Fibroblast of the conjunctiva (primary cell): Measurements from ENCODE around the gene GRIFIN.
"Not testable (repeated sequence)": the region's sequence is repeated elsewhere in the genome, so short reads cannot be mapped to it uniquely, and the experiment has no call there.

ENCODE experiments used
- DNase-seq: peaks from one replicate; pipeline ENCODE4 v3.0.0-alpha.2; 2010; ENCODE audit warnings: low read depth

GRIFIN gene

DNA sequence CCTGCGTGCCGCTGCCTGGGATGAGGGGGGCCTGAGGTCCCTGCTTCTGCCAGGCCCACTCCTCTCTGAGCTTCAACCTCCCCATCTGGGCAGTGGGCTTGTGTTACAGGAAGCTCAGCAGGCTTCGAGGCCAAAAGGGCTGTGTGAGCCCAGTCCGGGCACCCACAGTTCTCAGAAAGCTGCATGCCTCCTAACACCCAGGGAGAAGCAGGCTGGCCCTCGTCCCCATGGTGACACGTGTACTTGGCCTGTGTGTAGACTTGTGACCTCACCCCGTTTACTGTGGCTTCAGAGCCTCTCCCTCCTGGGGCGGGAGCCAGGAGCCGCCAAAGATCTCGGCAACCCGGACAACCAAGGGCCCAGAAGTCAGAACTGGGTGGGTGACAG lies 2.2 kb upstream of the GRIFIN start:
- DNase-seq, result no peak

DNA sequence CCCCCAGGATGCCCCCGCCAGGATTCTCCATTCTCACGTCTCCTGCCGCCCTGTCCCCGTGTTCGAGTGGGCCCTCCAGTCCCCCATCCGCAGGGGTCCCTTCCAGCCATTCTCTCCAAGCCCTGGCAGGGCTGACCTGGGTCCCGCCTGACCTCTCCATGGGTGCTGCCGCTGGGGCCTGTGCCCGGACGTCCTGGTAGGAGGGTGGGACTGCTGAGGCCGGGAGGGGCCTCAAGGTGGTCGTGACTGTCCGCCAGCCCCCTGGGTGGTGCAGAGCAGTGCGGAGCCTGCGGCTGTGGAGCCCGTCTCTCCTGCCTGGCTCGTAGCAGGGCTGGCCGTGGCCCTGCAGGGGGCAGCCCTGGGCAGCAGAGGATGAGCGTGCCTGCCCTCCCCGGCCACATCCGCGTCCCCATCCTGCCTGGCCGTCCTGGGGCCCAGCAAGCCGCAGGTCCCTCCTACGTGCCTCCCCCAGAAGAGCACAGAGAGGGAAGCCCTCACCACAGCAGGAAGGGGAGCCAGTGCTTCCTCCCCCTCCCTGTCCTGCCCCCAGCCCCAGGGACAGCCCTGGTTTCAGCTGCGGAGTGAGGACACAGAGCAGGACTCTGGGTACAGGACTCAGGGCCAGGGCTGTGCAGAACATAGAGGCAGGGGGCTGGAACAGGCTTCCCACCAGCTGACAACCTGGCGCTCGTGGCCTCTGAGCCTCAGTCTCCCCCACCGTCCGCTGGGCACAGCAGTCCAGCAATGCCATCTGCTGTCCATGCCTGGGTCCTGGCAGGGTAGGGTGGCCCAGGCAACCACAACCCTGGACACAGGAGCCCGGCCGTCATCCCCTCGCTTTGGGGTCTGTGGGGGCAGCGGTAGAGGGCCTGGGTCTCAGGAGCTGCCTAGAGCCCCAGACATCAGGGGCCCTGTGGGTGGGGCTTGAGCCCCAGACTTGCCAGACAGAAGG lies 1.5 kb upstream of the GRIFIN start:
- no peak for DNase-seq

DNA sequence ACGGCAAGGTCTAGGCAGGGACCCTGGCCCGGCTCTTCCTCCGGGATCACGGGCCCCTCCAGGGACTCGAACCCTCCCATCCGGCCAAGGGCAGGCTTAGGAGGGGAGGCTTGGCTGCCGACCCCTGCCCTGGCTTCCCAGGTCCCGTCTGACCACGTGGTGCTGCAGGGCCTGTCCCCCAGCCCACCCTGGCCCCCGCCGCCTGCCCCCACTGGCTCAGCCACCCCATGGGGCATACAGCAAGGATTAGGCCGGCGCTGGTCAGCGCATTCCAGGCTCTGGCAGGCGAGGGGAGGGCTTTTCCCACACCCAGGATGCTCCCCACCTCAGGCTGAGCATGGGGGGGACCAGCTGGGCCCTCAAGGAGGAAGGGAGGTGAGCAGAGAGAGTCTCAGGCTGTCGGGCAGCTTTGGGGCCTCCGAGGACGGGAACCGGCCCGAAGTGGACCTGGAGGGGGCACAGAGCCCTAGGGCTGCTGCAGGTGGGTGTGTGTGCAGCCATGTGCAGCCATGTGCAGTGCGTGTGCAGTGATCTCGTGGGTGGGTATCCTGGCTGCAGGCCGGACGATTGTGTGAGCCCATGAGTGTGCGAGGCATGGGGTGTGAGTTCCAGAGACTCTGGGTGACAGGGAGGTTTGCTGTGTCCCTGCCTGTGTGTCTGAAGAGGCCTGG lies 713 bp upstream of the GRIFIN start:
- DNase-seq, result no peak

DNA sequence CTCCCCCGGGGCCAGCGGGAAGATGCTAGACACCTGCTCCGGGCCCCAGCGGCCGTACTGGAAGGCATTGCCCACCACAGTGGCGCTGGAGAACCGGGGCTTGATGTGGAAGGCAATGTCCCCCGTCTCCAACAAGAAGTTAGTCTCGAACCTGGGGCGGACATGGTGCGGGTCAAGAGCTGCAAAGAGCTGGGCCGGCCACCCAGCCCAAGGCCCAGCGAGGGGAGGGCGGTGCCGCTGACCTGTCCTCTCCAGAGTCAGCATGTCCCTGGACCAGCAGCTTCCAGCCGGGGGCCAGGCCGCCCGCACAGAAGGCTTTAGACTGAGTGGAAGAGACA lies 551 bp downstream of the GRIFIN start:
- DNase-seq, result no peak

DNA sequence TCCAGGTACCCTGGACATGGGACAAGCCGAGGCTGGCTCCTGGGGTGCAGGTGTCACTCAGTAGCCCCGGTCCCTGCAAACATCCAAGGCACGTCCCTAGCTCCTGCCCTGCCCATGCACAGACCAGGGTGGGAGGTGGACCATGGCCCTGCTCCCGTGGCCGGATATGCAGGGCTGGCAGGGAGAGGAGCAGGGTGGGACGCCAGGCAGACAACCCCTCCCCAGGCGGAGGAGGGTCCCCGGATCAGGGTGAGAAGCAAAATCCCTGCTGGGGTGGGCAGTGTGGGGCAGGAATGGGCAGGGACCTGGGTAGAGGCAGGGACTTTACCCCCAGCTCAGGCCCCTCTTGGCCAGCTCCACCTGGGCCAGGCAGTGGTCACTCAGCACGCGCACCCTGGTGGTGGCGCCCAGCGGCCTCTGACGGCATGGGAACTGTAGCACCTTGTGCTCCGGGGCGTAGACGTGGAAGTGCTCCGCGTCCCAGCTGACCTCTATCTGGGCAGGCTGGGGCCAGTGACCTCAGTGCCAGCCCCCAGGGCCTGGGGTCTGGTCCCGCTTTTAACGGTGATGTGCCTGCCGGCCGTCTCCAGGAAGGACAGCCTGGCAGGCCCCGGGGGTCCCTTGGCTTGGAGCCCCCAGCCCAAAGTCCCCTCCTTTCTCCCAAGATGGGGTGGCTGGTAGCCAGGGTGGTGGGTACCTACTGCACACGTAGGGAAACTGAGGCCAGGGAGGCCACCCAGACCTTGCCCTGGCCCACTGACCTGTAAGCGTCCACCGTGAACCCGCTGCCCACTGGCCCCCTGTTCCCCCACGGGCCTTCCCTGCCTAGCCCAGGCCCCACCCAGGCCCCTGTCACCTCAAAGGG lies 1.2 kb downstream of the GRIFIN start:
- no peak for DNase-seq

DNA sequence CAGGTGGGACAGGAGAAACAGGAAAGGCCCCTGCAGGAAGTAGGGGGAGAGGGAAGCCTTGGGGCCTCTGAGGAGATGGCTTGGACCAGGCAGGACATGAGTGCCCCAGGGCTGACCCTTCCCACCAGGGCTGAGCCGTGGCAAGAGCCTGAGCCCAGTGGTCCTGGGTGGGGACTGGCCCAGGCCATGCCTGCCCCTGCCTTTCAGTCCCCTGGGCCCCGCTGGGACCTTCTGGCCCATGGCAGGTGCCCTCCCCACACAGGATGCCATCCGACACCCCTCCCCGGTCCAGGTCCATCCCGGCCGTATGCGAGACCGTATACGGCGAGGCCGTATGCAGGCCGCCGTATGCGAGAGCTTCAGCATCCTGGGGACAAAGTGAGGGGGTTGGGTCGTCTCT lies 2.0 kb downstream of the GRIFIN start:
- no peak for DNase-seq

DNA sequence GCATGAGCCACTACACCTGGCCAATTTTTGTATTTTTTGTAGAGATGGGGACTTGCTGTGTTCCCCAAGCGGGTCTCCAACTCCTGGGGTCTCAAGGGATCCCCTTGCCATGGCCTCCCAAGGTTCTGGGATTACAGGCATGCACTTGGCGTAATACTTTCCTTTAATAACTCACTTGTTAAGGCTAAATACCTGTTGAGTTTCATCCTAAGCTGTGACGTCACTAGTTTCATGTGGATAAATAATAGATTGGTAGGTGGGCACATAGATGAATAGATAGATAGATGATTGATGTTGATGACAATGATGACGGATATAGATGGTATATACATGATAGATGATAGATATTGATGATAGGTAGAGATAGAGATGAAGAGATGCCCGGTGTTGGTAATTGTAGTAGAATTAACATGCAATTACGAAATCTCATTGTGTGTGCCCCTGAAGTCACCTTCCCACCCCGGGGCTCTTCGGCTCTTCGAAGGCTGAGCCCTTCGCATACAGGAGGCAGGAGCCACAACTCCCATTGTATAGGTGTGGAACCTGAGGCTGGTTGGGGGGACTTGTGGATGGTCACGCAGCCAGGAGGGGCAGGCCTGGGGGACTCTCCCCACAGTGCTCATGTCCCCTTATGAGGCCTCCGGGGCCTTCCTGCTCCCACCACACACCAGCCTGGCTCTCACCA lies 2.6 kb downstream of the GRIFIN start:
- no peak for DNase-seq

DNA sequence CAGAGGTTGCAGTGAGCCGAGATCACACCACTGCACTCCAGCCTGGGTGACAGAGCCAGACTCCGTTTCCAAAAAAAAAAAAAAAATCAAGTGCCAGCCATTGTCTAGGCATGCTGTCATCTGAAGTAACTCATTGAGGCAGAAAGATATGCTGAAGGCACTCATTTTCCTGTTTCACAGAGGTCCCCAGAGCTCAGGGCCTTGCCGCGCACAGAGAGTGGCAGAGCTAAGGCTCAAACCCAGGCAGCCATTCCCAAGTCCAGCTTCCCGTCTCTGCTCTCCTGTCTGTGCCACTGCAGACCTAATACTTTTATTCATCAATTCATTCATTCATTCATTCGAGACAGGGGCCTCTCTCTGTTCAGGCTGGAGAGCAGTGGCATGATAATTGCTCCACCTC lies 3.5 kb downstream of the GRIFIN start:
- no peak for DNase-seq

DNA sequence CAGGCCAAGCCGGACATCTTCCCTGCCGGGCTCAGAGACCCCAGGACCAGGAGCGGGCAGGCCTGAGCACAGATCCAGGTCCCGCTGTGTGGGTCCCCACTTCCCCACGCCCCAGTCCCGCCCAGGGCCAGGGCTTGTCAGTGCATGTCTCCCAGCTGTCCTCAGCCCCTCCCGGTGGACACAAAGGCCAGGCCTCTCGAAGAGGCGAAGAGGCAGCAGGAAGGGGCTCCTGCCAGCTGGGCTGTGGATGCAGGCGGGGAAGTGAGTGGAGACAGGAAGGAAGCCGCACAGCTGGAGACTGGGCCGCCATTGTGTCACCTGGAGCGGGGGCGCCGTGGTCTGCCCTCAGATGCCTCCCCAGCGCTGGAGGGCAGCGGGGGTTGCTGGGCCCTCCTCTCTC lies 4.8 kb downstream of the GRIFIN start:
- DNase-seq, result no peak

DNA sequence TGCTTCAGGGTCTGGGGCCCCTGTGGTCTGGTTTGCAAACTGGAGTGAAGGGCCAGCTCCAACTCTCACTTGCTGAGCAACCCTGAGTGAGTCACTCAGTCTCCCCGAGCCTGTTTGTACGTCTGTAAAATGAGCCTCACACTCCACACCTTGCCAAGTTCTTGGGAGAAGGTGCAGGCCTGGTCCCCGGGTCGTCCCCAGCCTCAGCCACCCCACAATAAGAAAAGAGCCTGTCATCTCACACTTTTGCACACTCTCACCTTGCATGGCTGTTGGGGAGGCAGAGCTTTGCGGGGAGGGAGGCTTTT lies 5.2 kb downstream of the GRIFIN start:
- DNase-seq, result no peak

DNA sequence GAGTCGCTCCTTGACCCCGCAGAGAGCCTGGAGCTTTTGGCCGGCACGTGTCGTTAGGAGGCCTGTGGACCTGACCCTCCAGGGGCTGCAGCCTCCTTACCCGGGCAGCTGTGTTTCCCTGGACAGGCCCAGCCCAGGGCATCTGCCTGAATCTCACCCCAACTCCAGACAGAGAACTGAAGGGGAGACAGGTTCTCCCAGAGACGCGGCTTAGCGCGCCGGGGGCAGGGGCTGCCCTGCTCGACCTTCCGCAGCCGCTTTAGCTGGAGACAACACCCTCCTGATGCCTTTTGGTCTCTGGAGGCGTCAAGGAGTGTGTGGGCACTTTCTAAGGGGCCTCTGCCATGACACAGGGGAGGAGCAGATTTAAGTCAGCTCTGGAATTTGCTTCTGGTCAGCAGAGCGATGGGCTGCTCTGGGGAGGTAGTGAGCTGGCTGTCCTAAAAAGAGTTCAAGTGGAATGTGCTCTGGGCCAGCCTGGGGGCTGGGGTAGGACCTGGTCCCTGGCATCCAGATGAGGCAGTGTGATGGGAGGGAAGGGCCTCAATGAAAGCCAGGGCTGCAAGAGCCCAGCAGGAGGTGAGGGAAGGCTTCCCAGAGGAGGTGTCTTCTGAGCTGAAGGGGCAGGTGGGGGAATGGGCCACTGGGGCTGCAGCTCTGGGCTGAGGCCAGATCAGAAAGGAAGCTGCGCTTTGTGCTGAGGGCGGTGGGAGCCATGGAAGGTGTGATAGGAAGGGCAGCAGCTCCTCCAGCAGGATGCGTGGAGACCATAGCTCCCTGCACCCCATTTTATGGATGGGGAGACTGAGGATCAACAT lies 5.8 kb downstream of the GRIFIN start:
- no peak for DNase-seq

DNA sequence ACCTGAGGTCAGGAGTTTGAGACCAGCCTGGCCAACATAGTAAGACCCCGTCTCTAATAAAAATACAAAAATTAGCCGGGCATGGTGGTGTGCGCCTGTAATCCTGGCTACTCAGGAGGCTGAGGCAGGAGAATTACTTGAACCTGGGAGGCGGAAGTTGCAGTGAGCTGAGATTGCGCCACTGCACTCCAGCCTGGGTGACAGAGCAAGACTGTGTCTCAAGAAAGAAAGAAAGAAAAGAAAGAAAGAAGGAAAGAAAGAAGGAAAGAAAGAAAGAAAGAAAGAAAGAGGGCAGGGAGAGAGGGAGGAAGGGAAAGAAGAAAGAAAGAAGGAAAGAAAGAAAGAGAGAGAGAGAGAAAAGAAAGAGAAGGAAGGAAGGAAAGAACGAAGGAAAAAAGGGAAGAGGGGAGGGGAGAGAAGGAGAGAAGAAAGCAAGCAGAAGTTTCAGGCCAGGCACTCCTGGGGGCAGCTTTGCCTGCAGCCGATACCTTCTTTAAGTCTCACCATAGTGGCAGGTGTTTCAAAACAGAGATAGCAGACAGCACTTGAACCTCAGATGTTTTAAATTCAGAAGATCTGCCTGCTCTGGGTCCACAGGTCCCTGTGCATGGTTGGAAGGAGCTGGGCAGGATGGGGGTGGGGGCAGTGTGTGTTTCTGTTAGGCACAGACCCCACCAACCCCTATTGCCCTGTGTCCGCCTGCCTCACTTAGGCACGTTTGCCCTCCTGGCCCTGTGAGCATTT lies 6.6 kb downstream of the GRIFIN start:
- not testable (repeated sequence) for DNase-seq

DNA sequence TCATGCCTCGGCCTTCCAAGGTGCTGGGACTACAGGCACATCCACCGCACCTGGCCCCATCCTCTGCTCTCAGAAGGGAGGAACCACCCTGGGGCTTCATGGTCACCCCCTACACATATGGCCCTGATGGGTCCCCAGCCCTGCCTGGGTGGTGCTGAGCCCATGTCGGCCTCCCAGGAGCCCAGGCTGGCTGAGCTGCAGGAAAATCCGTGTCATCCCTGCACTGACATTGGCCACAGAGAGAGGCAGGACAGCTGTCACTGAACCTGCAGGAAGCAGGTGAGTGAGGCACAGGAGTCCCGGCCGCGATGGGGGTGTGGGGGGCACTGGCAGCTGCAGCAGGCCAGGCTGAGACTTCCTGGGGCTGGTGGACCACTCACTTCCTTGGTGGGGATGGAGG lies 8.0 kb downstream of the GRIFIN start:
- no peak for DNase-seq

DNA sequence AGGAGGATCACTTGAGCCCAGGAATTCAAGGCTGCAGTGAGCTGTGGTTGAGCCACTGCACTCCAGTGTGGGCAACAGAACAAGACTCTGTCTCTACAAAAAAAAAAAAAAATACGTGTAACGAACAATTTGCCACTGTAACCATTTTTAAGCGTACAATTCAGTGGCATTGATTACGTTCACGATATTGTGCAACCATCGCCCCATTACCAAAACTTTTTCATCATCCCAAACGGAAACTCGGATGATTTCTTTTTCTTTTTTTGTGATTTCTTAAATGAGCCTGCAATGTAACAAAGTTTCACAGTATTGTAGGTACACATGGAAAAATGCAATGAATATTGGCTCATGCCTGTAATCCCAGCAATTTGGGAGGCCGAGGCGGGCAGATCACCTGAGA lies 9.5 kb downstream of the GRIFIN start:
- no peak for DNase-seq

DNA sequence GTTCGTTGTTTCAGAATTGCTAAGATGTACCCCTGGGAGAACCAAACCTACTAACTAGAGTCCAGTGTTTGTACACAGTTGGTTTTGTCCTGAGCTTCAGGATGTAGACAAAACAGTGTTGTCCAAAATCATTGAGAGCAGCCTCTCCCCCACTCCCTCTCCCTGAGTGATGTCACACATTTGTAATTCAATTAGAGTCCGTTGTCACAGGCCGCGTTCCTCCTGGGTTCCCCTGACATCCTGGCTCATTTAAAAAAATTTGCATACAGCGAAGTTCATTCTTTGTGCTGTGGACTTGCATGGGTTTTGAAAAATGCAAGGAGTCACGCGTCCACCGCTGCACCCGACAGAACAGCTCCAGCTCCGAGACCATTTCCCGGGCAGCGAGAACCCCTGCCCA lies 10.3 kb downstream of the GRIFIN start:
- no peak for DNase-seq

DNA sequence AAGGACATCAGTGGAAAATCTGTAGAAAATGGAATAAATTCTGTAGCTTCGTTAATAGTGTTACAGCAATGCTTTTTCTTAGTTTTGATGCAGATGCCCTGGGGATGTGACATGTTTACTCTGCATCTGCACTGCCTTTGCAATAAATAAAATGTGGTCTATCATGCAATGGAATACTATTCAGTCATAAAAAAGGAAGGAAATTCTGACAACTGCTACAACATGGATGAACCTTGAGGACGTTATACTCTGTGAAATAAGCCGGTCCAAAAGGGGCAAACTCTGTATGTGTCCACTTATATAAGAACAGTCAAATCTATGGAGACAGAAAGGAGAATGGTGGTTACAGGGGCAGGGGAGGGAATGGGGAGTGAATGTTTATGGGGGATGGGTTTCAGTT lies 13.5 kb downstream of the GRIFIN start:
- no peak for DNase-seq

DNA sequence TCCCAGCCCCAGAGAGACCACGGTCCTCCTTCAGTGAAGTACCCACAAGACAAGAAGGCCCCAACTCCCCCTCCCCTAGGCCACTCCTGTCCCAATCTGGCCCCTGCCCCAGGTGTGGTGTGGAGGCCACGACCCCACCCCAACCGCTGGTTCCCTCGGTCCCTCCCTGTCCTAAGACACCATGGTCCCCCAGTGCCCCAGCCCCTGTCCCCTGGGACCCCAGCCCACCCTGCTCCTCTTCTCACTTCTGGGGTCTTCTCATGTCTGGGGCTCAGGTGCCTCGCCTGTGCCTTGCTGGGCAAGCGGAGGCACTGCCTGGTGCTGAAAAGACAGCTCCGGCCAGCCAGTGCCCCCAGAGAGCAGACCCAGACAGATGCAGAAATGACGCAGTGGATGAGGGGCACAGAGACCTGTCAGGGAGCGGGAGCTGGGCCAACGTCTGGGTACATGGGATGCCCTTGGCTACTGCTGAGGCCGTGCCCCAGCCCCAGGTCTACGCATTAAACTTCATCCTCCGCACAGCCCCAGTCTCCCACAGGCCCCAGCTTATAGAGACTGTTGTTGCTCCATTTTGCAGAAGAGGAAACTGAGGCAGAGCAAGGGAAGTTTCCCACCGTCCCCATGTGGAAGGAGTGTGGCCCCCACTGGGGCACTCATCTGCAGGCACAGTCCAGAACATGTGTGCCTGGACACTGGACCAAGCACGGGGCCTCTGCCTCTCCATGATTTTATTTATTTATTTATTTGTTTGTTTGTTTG lies 14.8 kb downstream of the GRIFIN start:
- DNase-seq, result no peak

DNA sequence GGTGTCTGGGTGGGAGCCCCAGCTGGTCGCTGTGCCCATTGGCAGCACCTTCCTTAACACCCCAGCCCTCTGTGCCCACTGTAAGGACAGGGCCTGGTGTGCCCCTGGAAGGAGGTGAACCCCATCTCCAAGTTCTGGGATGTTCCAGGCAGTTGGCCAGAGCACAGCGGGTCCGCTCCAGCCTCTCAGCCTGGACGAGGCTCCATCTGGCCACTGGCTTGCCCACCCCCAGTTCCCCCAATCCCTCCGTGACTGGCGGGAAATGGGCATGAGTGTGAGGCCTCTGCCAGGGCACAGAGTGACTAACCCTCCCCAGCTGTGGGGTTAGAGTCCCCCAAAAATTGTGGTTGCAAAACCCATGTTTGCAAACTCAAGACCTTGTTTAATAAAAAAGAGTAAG lies 15.6 kb downstream of the GRIFIN start:
- DNase-seq, result no peak

DNA sequence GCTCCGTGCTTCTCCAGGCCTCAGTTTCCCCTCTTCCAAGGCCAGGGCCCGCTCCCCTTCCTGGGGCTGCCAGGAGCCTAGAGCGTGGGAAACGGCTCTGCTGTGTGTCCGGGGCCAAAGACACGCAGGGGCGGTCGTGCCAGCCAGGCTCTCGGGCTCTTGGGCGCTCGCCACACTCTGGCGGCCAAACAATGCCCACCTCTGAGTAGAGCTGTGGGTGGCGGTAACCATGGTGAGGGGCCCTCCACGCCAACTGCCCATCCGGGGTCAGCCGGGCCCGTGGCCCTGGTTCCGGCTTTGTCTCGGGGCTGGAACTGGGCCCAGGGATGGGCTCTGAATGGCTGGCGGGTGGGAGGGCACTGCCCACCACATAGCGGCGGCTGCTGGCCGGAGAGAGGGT lies 16.0 kb downstream of the GRIFIN start:
- no peak for DNase-seq

DNA sequence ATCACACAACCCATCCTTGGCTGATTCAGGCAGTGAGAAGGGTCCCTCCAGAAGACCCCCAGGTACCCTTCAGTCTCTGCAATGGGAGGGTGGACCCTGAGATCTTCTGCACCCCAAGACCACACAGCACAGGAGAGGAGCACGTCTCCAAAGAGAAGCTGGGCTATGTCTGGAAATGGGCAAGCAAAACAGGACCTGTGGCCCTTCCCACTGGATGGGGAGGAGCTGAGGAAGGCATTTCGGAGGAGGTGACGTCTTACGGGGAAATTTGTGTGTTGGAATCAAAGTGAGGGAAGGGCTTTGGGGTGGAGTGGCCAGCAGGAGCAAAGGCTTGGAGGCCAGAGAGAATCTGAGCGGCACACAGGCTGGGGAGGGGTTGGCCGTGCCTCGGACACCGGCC lies 16.5 kb downstream of the GRIFIN start:
- DNase-seq, result no peak
